ENCODE data around the gene SLC7A14.

SLC7A14 gene

GRCh38 chr3:170413291-170413690 lies 172.6 kb downstream of the SLC7A14 start:
- no peak for DNase-seq

DNA sequence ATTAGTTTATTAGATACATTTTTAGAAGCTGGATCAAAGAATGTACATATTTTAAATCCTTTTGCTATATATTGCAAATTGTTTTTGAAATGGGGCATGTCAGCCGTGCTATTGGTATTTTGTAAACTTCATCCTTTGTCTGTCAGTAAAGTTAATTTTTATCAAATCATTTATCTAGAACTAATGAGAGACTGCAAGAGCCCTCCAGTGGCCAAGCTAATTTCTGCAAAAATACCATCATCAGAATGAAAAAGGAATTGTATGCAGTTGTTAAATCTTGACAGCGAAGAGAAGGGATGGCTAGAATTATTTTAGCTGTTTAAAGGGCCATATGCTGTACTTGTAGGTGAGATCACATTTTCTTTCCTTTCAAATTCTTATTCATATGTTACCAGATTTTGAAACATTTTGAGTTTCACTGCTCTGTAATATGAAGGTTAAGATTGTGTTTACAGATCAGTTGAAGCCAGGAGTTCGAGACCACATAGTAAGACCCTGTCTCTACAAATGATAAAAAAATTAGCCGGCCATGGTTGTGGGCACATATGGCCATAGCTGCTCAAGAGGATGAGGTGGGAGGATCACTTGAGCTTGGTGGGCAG lies 175.3 kb downstream of the SLC7A14 start:
- intact Hi-C loops (cut with DNase I), result loop anchor here (2.0 to 10.0 kb wide), 3 partner anchors 100 to 226 kb away; partner anchors contain the start of gene PHC3
- no peak for DNase-seq

More at GRCh38 chr3:170413291-170413690, 172.6 kb downstream of the SLC7A14 start:
- intact Hi-C loops (cut with DNase I), result loop anchor here (10.0 kb wide), 2 partner anchors 212 to 228 kb away; partner anchors contain the start of gene PHC3
